GM21529 (cell line): ENCODE measurements around the gene CD81.
"Not testable (repeated sequence)": the region's sequence is repeated elsewhere in the genome, so short reads cannot be mapped to it uniquely, and the experiment has no call there.

Source experiments
- ATAC-seq: cut with Tn5 transposase; IDR thresholded peaks from one replicate; pipeline ENCODE4 v1.9.1; 2021; ENCODE audit not compliant: unreplicated experiment

The CD81 gene, protein sequence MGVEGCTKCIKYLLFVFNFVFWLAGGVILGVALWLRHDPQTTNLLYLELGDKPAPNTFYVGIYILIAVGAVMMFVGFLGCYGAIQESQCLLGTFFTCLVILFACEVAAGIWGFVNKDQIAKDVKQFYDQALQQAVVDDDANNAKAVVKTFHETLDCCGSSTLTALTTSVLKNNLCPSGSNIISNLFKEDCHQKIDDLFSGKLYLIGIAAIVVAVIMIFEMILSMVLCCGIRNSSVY

DNA sequence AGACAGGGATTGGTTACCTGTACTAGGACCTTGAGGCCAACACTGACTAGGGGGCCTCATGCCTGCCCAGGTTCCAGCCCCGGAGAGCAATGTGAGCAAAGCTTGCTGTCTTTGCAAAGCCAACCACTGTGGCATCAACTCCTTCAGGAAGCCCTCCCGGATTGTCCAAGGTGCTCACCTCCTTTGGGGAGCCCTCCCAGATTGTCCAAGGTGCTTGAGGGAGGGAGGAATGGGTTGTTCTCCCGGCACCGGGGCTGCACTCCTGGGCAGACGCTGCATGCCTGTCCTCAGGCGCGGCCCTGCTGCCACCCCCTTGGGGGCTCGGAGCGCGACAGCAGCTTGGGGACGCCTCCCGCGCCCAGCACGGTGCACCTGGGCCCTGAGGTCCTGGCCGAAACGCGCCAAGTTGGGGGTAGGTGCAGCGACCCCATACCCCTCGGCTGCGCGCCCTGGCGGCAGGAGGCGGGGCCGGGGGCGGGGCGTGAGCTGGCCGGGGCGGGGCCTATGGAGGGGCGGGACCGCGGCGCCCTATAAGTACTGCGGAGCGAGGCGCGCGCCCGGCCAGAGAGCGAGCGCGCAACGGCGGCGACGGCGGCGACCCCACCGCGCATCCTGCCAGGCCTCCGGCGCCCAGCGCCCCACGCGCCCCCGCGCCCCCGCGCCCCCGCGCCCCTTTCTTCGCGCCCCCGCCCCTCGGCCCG, at the start of gene CD81:
Gene CD81 (plus strand): TSS at position 560 of the 701 bp plus-strand sequence. CDS start 240 bp downstream, outside the sequence.
- no peak for ATAC-seq

DNA sequence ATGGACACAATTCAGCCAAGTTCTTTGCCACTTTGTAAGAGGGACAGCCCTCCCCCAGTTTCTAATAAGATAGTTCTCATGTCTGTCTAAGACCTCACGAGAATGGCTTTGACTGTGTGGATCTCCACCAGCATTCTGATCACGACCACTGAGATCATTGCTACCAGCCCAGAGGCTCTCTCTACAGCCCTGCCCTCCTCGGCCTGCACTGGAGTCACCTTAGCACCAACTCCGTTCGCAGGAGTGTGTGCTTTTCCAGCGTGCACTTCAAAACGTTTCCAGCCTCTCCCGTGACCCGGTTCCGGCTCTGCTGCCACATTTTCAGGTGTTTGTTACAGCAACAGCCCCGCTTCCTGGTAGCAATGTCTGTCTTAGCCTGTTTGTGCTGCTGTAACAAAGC, 49.1 kb upstream of the CD81 start:
- ATAC-seq = no peak

DNA sequence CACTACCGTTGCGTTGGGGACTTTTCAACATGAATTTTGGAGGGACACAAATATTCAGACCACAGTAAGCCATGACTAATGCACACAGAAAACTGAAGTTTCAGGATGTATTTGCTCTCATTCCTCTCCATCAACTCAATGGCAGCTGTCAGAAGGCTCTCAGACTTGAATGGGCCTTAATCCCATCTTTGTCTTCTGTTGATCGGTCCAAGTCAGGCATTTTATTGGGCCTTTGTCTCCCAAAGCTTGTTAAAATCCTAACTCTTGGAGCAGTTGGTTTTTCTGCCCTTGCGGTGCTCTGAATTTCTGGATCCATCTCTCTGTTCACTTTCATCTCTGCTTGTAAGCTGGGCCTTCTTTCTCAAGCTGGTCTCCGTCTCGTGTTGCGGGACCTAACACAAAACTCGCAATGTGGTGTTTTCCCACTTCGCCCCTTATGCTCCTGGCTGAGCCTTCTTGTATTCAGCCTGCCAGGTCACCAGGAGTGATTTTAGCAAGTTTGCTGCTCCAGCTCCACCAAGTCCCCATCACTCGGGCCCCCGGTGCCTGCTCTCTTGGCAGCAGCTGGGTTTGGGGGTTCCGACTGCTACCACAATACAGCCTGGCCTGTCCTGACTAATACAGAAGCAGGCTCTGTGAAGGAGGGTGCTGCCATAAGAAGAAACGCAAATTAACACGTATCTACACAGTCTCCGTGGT, 48.3 kb upstream of the CD81 start:
- ATAC-seq = no peak

DNA sequence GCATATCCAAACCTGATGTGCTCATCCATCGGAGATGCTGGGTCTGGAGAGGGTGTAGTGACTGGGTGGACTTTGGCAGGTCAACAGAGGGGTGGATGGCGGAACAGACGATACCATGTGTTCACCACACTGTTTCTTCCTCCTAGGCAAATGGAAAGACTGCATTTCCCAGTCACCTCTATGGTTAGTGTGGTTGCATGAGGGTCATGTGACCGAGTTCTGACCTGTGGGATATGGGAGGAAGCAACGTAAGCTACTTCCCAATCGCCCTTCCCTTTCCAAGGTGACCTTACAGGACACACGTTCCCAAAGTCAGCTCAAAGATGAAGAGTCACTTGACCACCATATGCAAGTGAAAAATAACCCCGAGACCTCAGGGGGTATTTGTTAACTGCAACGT, 47.6 kb upstream of the CD81 start:
- ATAC-seq = no peak

DNA sequence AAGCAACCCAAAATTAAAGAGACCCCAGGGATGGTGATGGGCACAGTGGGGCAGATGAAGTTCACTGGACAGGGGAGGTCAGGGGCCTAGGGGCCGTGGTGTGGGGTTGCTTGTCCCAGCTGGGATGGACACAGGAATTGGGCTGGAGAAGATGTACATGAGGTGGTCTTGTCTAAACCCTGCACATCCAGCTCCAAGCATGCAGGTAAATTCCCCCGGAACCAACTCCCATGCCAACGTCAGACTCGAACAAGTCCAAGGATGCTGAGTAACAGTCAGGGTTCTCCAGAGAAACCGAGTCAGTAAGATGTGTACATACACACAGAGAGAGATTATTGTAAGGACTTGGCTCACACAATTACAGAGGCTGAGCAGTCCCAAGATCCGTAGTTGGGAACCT, 46.4 kb upstream of the CD81 start:
- no peak for ATAC-seq

DNA sequence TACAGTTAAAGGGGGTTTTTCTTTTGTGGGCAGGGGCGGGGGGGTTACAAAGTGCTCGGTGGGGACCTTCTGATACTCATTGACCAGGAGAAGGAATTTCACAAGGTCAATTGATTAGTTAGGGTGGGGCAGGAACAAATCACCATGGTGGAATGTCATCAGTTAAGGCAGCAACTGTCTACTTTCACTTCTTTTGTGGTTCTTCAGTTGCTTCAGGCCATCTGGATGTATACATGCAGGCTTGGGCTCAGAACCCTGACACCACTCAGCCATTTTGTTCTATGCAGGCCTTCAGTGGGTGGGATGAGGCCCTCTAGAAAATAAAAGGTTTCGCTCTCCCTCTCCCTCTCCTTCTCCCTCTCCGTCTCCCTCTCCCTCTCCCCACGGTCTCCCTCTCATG, 45.7 kb upstream of the CD81 start:
- ATAC-seq = no peak

DNA sequence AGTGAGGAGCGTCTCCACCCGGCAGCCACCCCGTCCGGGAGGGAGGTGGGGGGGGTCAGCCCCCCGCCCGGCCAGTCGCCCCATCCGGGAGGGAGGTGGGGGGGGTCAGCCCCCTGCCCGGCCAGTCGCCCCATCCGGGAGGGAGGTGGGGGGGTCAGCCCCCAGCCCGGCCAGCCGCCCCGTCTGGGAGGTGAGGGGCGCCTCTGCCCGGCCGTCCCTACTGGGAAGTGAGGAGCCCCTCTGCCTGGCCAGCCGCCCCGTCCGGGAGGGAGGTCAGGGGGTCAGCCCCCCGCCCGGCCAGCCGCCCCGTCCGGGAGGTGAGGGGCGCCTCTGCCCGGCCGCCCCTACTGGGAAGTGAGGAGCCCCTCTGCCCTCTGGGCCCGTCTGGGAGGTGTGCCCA, 44.5 kb upstream of the CD81 start:
- ATAC-seq = not testable (repeated sequence)

DNA sequence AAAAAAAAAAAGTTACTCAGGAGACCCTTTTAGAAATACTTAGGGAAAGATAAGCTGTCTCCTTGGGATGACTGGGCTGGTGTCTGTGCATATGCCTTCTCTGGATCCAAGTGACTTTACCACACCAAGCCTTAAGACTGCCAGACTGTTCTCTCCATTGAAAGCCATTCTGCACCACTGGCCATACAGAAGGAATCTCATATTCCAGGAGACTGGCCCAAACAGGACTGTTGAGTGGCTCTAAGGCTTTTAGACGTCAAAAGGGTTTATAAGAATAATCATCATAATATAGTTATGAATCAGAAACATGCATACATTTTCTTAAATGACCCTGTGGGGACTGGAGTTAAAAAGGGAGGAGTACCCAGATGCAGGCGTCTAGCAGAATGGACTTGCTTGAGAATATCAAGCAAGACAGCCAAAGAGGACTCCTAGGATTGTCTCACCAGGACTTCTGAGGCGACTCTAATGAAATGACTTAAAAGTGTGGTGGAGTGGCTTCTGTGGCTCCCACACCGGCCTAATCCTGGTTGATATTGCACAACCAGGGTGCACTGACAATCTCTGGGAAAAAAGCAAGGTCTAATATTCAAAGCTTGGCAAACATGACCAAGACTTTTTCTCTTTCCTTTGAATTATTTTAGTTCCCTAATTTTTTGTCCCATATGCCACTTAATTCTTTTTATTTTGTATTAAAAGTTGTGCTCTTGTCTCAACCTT, 43.5 kb upstream of the CD81 start:
- ATAC-seq = not testable (repeated sequence)

DNA sequence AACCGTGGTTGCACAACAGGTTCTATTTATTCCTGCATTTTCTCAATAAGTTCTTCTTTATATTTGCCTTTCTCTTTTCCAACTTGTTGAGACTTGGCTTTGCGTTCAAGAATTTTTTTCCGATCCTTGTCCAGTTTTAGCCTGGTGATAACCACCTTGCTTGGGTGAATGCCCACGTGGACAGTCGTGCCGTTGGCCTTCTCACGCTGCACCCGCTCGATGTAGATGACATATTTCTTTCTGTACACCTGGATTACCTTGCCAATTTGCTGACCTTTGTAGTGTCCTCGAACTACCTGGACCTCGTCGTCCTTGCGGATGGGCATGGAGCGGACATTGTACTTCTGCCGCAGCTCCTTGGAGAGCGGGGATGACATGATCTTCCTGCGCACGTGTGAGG, 41.8 kb upstream of the CD81 start:
- ATAC-seq = not testable (repeated sequence)

DNA sequence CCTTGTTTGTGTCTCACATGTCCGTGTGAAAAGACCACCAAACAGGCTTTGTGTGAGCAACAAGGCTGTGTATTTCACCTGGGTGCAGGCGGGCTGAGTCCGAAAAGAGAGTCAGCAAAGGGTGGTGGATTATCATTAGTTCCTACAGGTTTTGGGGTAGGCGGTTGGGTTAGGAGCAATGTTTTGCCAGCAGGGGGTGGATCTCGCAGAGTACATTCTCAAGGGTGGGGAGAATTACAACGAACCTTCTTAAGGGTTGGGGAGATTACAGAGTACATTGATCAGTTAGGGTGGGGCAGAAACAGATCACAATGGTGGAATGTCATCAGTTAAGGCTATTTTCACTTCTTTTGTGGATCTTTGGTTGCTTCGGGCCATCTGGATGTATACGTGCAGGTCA, 38.4 kb upstream of the CD81 start:
- not testable (repeated sequence) for ATAC-seq

DNA sequence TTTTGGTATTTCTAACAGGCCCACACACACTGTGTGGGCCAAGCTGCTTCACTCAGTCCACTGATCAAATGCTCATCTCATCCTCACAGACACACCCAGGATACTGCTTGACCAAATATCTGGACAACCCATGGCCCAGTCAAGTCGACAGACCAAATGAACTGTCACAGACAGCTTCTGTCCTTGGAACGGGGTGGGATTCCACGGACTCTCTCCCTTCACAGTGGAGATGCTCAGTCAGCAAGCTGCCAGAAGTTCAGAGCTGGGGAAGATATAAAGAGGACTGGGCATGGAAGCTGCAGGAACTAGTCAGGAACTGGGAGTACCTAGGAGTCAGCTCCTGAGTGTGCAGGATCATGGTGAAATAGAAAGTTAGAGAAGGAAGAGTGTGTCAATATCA, 34.6 kb upstream of the CD81 start:
- ATAC-seq = no peak

DNA sequence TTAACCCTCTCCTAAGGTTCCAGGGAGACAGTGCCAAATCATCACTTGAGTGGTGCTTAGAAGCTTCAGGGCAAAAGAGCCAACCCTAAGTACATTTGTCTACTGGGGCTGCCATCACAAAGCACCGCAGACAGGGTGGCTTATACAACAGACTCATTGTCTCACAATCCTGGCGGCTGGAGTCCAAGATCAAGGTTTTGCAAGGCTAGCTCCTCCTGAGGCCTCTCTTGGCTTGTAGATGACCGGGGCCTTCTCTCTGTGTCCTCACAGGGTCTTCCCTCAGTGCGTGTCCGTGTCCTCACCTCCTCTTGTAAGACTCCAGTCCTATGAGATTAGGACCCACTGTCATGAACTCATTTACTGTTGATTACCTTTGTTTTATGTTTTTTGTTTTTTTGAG, 34.1 kb upstream of the CD81 start:
- ATAC-seq = no peak

DNA sequence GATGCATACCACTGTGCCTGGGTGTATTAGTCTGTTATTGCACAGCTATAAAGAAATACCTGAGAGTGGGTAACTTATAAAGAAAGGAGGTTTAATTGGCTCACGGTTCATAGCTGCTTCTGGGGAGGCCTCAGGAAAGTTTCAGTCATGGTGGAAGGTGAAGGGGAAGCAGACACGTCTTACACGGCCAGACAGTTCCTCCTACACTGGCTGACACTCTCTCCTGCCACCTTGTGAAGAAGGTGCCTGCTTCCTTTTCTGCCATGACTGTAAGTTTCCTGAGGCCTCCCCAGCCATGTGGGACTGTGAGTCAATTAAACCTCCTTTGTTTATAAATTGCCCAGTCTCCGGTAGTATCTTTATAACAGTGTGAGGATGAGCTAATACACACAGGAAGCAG, 33.6 kb upstream of the CD81 start:
- ATAC-seq = no peak

DNA sequence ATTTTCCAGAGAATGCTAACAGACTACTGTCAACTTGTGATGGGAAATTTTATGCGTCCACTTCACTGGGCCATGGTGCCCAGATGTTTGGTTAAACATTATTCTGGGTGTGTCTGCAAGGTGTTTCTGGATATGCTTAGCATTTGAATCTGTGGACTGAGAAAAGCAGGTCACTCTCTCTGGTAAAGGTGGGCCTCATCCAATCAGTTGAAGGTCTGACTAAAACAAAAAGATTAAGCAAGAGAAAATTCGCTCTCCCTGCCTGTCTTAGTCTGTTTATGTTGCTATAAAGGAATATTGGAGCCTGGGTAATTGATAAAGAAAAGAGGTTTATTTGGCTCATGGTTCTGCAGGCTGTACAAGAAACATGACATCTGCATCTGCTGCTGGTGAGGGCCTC, 32.1 kb upstream of the CD81 start:
- ATAC-seq = no peak

DNA sequence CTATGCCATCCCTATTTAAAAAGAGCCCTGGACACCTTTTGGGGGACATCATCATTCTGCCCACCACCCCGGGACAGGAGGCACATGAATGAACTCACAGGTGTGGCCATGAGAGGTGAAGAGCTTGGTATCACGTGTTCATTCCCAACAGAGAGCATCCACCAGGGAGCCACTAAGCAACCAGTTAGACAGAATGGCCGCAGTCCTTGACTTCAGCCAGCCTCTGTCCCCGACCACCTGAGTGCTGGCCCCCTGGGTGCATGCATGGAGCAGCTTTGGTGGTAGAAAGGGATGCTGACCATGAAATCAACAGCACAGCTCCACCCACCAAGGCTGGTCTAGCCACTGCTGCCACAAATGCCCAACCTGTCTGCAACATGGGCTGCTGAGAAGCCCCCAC, 31.1 kb upstream of the CD81 start:
- ATAC-seq = no peak

DNA sequence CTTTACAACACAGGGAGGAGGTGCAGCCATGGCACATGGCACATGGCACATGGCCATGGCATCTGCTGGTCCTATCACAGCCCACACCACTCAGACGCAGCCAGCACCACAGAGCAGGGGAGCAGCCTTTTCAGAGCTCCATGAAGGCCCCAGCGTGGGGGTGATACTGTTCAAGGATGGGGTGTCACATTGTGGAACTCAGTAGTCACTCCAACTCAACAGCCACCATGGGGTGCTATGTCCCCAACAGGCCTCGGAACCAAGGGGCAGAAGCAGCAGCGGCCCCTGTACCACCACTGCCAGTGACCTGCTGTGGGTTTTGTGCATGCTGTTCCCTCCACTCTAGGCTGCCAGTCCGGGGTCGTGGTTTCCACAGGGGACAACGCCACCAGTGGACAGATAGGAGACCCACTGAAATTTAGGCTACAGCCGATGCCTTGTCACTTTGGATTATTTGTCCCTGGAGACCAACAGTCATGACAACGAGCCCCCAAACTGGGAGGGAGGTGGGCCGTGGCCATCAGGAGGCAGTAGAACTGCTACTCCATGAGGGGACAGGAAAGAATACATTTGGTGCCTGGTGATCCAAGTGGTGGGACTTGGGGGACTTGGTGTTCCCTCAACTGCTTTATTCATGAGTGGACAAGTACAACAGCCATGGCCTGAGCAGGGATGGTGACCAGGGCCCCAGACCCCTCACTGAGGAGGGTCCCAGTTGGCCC, 30.4 kb upstream of the CD81 start:
- ATAC-seq = no peak

DNA sequence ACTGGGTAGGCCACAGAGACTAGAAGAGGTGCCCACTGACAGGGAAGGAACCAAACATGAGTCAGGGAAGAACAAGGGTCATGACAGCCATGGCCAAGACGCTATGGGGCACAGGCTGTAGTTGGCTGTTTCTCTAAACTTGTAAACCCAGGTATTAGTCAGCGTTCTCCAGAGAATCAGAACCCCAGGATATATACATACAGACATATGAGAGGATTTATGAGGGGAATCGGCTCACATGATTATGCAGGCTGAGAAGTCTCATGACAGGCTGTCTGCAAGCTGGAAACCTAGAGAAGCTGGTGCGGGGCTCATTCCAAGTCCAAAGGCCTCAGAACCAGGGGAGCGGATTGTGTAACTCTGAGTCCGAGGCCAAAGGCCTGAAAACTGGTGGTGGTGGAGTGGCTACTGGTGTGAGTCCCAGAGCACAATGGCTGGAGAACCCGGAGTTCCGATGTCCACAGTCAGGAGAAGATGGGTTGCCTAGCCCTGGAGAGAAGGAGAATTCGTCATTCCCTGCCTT, 29.7 kb upstream of the CD81 start:
- no peak for ATAC-seq

DNA sequence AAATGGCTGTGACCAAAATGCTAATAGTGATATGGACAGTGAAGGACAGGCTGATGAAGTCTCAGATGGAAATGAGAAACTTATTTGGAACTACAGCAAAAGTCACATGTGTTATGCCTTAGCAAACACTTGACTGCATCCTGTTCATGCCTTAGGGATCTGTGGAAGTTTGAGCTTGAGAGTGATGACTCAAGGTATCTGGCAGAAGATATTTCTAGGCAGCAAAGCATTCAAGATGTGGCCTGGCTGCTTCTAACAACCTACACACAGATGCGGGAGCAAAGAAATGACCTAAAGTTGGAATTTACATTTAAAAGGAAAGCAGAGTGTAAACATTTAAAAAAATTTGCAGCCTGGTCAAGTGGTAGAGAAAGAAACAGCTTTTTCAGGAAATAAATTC, 28.1 kb upstream of the CD81 start:
- no peak for ATAC-seq

DNA sequence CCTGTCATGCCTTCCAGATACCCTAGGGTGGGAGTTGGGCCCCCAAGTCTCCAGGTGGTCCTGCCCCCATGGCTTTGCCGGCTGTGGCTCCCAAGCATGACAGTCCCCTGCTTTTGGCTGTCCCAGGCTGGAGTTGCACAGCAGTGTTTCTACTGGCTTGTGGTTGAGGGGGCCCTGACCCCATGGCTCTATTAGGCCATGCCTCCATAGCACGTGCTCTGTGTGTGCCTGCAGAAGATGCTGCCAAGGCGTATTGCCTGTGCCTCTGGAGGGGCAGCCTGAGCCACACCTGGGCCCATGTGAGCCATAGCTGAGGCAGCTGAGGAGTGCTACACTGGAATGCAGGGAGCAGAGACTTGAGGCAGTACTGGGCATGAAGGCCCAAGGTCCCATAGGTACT, 25.4 kb upstream of the CD81 start:
- ATAC-seq = no peak

DNA sequence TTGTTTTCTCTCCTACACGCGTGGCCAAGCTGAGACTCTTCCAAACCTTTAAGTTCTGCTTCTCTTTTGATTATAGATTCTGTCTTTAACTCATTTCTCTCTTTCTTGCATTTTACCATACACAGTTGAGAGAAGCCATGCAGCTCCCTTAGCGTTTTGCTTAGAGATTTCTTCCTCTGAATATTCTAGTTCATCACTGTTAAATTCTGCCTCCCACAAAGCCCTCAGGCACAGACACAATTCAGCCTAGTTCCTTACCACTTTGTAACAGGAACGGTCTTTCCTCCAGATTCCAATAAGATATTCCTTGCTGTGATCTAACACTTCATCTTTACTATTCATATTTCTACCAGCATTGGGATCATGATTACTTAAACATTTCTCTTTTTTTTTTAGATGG, 24.7 kb upstream of the CD81 start:
- no peak for ATAC-seq
